GM12873 (cell line): ENCODE measurements around the gene GON4L.

Experiments used
- CTCF ChIP-seq: IDR thresholded peaks from 2 replicates; pipeline ENCODE4 v1.5.1; 2012; ENCODE audit warnings: low read depth, mild to moderate bottlenecking, moderate library complexity, low read length, control low read depth; ENCODE audit not compliant: insufficient read depth; ENCODE audit errors: missing control alignments

GON4L gene

GRCh38 chr1:155856975-155857930 is at the start of gene GON4L:
Gene GON4L, minus strand, starts transcription at chr1:155857214. Its CDS starts 3,434 bp downstream, at chr1:155853780.
- TF ChIP-seq CTCF = no peak

- TF ChIP-seq CTCF = no peak
Measured at GRCh38 chr1:155904261-155904660, 47.2 kb upstream of the GON4L start.

- no peak for TF ChIP-seq CTCF
Measured at GRCh38 chr1:155900161-155900560, 43.1 kb upstream of the GON4L start.

GRCh38 chr1:155899683-155900082 is 42.7 kb upstream of the GON4L start:
- TF ChIP-seq CTCF = no peak

GRCh38 chr1:155898888-155899287 is 41.9 kb upstream of the GON4L start:
- TF ChIP-seq CTCF = no peak

- no peak for TF ChIP-seq CTCF
Measured at GRCh38 chr1:155897746-155898145, 40.7 kb upstream of the GON4L start.

- no peak for TF ChIP-seq CTCF
Measured at GRCh38 chr1:155893389-155894142, 36.6 kb upstream of the GON4L start.
